Stimulated activated CD8-positive, alpha-beta memory T cell treated with anti-CD3 and anti-CD28 coated beads, Interleukin-15, amount 100 ng/mL, for 24 hours (primary cell): ENCODE results near the gene POP7.
"Not testable (repeated sequence)": the region's sequence is repeated elsewhere in the genome, so short reads cannot be mapped to it uniquely, and the experiment has no call there.

Experiments
- DNase-seq: peaks from one replicate; pipeline ENCODE4 v3.0.0-alpha.2; 2020; ENCODE audit warnings: low read depth

The POP7 gene

DNA sequence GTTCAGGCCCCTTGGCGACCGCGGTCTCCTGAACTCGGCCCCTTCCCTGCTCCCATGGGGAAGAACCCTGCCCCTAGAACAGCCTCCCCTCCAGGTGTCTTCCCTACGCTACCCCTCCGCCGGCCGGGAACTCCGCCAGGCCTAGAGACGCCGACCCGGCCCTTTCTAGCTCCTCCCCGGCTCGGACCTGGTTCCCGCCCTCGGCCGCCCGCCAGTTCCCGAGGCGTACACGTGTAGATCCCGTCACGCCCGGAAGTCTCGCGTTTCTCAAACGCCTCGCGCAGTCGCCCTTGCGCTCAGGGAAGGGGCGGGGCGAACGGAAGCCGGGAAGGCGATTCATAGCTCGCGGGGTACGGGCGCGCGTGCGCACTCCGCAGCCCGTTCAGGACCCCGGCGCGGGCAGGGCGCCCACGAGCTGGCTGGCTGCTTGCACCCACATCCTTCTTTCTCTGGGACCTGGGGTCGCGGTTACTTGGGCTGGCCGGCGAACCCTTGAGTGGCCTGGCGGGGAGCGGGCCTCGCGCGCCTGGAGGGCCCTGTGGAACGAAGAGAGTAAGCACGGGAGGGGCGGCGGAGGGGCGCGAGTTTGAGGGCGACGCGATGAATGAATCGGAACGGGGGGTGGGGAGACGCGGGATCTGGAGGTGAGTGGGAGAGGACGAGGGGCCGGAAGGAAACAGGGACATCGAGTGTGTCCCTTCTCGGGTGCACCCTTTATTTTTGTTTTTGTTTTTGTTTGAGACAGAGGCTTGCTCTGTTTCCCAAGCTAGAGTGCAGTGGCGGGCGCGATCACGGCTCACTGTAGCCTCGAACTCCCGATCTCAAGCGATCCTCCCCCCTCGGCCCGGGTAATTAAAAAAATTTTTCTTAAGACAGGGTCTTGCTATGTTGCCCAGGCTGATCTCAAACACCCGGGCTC lies at the start of gene POP7:
Gene POP7 (plus strand): TSS at position 369 of the 919 bp plus-strand sequence. CDS start 710 bp downstream, outside the sequence.
- peak; percentile 96 for DNase-seq

- DNase-seq = not testable (repeated sequence)
These were observed 43.6 kb upstream of the POP7 start for GRCh38 chr7:100662194-100662776.

GRCh38 chr7:100665168-100665726 lies 40.7 kb upstream of the POP7 start:
- no peak for DNase-seq

- DNase-seq = no peak
These were observed 38.4 kb upstream of the POP7 start for GRCh38 chr7:100667331-100668068.

GRCh38 chr7:100668069-100668449 lies 37.9 kb upstream of the POP7 start:
- DNase-seq = no peak

DNA sequence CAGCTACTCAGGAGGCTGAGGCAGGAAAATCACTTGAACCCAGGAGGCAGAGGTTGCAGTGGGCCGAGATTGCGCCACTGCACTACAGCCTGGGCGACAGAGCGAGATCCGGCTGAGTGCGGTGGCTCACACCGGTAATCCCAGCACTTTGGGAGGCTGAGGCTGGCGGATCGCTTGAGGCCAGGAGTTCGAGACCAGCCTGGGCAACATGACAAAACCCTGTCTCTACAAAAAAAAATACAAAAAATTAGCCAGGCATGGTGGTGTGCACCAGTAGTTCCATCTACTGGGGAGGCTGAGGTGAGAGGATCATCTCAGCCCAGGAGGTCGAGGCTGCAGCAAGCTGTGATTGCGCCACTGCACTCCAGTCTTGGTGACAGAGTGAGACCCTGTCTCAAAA lies 36.8 kb upstream of the POP7 start:
- DNase-seq = not testable (repeated sequence)

DNA sequence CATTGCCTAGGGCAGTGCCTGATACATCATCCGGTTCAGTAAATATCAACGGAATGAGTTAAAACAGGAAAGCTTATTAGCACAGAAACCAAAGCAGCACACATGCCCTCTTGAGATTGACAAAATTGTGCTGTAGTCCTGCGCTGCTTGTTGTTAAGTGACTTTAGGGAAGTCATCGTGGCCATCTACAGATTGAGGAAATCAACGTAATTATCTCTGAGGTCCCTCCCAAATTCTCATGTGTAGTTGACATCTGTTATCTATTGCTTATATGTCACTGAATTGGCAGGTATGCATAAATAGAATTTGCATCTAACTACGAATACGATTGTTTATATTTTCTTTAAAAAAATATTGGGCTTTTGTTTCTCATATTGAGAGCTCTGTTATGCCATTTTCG lies 35.8 kb upstream of the POP7 start:
- no peak for DNase-seq

GRCh38 chr7:100671353-100672327 lies 34.3 kb upstream of the POP7 start:
- no peak for DNase-seq

GRCh38 chr7:100673302-100673941 lies 32.5 kb upstream of the POP7 start, which contains the start of gene GNB2:
Gene GNB2 (plus strand): TSS chr7:100673740. CDS start chr7:100676266, 2,526 bp downstream.
- peak; percentile 99 for DNase-seq

- no peak for DNase-seq
These were observed 31.9 kb upstream of the POP7 start for GRCh38 chr7:100673942-100674410.

GRCh38 chr7:100674411-100675104 lies 31.4 kb upstream of the POP7 start:
- no peak for DNase-seq

- no peak for DNase-seq
These were observed 30.8 kb upstream of the POP7 start for GRCh38 chr7:100675105-100675451.

- peak; percentile 46 for DNase-seq
These were observed 30.2 kb upstream of the POP7 start for GRCh38 chr7:100675581-100676350.

DNA sequence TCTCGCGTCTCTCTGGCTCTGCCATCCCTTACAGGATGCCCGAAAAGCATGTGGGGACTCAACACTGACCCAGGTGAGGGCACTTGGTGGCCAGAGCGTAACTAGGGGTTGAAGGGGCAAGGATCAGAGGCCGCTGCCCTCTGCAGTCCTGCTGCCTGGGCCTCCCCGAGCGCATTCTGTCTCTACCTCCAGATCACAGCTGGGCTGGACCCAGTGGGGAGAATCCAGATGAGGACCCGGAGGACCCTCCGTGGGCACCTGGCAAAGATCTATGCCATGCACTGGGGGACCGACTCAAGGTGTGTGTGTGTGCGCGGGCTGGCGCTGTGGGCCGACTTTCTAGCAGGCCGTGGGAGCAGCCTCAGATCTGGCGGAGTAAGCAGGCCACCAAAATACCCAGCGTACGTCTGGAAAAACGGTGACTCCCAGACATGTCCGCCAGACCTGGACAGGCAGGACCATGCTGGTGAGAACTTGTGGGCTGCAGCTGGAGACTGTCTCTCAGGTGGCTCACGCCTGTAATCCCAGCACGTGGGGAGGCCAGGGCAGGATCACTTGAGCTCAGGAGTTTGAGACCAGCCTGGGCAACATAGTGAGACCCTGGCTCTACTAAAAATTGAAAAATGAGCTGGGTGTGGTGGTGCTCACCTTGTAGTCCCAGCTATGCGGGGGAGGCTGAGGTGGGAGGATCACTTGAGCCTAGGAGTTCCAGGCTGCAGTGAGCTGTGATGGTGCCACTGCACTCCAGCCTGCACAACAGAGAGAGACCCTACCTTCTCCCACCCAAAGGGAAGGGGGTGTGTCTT lies 29.2 kb upstream of the POP7 start:
- DNase-seq = no peak

- no peak for DNase-seq
These were observed 28.3 kb upstream of the POP7 start for GRCh38 chr7:100677308-100678267.

DNA sequence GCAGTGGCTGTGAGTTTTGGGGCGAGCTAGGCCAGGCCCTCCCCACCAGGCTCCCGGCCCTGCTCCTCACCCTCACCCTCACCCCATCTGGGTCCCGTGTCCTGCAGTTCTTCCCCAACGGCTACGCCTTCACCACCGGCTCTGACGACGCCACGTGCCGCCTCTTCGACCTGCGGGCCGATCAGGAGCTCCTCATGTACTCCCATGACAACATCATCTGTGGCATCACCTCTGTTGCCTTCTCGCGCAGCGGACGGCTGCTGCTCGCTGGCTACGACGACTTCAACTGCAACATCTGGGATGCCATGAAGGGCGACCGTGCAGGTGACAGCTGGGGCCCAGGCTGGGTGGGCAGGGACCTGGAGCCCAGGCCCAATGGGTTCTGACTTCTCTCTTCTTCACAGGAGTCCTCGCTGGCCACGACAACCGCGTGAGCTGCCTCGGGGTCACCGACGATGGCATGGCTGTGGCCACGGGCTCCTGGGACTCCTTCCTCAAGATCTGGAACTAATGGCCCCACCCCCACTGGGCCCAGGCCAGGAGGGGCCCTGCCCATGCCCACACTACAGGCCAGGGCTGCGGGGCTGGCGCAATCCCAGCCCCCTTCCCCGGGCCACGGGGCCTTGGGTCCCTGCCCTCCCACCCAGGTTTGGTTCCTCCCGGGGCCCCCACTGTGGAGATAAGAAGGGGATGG lies 27.5 kb upstream of the POP7 start:
- DNase-seq = no peak
